KMS-11 (cell line): Measurements from ENCODE around the gene NECTIN4.

ENCODE experiments used
- H2AFZ ChIP-seq: fragments of 200-600 bp; sonication (generic); 2 replicates; pipeline ENCODE4 v1.6.1; 2016; ENCODE audit warnings: antibody characterized with exemption, mixed run types, low read depth
- H3K27ac ChIP-seq: fragments of 200-600 bp; sonication (generic); 2 replicates; pipeline ENCODE4 v1.6.1; 2016; ENCODE audit warnings: mild to moderate bottlenecking, mixed run types
- H3K27me3 ChIP-seq: fragments of 200-600 bp; sonication (generic); 2 replicates; pipeline ENCODE4 v1.6.1; 2017; ENCODE audit warnings: mild to moderate bottlenecking, low read depth, mixed run types, moderate library complexity; ENCODE audit not compliant: insufficient read depth
- H3K36me3 ChIP-seq: fragments of 200-600 bp; sonication (generic); 2 replicates; pipeline ENCODE4 v1.6.1; 2017; ENCODE audit warnings: mild to moderate bottlenecking, mixed run types; ENCODE audit not compliant: insufficient read depth
- H3K4me1 ChIP-seq: fragments of 200-600 bp; sonication (generic); 2 replicates; pipeline ENCODE4 v1.6.1; 2016; ENCODE audit warnings: mild to moderate bottlenecking, low read depth, mixed run types; ENCODE audit not compliant: poor library complexity, severe bottlenecking
- H3K4me2 ChIP-seq: fragments of 200-600 bp; sonication (generic); 2 replicates; pipeline ENCODE4 v1.7.0; 2016; ENCODE audit warnings: mild to moderate bottlenecking, mixed run types
- H3K4me3 ChIP-seq: fragments of 200-600 bp; sonication (generic); IDR thresholded peaks from 2 replicates; pipeline ENCODE4 v1.6.1; 2017; ENCODE audit warnings: low read depth, low read length, mixed read lengths; ENCODE audit not compliant: insufficient read depth
- H3K79me2 ChIP-seq: fragments of 200-600 bp; sonication (generic); 2 replicates; pipeline ENCODE4 v1.6.1; 2016; ENCODE audit warnings: low read depth, mixed run types; ENCODE audit not compliant: insufficient read depth
- H3K9ac ChIP-seq: fragments of 200-600 bp; sonication (generic); 2 replicates; pipeline ENCODE4 v1.6.1; 2016; ENCODE audit warnings: mild to moderate bottlenecking, mixed run types
- H4K20me1 ChIP-seq: fragments of 200-600 bp; sonication (generic); 2 replicates; pipeline ENCODE4 v1.6.1; 2016; ENCODE audit warnings: mild to moderate bottlenecking, mixed run types; ENCODE audit not compliant: insufficient read depth
- TF ChIP-seq, protein P1 (sequence below): fragments of 200-600 bp; sonication (generic); conservative IDR thresholded peaks from 2 replicates; pipeline ENCODE4 v1.6.1; 2017; ENCODE audit warnings: low read depth, mild to moderate bottlenecking, antibody characterized with exemption, low read length, moderate library complexity, mixed read lengths

NECTIN4 gene

DNA sequence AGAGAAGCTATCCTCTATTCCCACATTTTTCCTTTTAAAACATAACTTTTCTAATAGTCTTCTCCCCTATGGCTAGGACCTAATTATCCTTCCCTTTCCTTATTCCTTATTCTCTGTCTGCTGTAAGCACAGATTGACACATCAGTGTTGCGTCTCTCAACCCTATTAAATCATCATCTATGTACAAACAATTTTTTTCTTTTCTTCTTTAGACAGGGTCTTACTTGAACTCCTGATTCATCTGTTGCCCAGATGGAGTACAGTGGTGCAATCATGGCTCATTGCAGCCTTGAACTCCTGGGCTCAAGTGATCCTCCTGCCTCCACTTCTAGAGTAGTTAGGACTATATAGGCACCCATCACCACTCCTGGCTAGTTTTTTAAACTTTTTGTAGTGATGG, 17.1 kb upstream of the NECTIN4 start:
- Histone ChIP-seq H3K4me2 (no peak overlapping the region), H4K20me1 (peaks cover 20% of the 10 kb centered on the region; the same call in 1 of the 2 replicates), H3K27me3 (no peaks in the 10 kb centered on the region), H3K36me3 (no peaks in the 10 kb centered on the region; the same call in 1 of the 2 replicates), H2AFZ (no peak overlapping the region), H3K4me3 (no peak overlapping the region), H3K79me2 (peaks cover 88% of the 10 kb centered on the region), H3K9ac (no peak overlapping the region), H3K4me1 (peaks cover 5% of the 10 kb centered on the region), H3K27ac (no peak overlapping the region)
- TF ChIP-seq, protein P1, sequence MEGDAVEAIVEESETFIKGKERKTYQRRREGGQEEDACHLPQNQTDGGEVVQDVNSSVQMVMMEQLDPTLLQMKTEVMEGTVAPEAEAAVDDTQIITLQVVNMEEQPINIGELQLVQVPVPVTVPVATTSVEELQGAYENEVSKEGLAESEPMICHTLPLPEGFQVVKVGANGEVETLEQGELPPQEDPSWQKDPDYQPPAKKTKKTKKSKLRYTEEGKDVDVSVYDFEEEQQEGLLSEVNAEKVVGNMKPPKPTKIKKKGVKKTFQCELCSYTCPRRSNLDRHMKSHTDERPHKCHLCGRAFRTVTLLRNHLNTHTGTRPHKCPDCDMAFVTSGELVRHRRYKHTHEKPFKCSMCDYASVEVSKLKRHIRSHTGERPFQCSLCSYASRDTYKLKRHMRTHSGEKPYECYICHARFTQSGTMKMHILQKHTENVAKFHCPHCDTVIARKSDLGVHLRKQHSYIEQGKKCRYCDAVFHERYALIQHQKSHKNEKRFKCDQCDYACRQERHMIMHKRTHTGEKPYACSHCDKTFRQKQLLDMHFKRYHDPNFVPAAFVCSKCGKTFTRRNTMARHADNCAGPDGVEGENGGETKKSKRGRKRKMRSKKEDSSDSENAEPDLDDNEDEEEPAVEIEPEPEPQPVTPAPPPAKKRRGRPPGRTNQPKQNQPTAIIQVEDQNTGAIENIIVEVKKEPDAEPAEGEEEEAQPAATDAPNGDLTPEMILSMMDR: no peak

DNA sequence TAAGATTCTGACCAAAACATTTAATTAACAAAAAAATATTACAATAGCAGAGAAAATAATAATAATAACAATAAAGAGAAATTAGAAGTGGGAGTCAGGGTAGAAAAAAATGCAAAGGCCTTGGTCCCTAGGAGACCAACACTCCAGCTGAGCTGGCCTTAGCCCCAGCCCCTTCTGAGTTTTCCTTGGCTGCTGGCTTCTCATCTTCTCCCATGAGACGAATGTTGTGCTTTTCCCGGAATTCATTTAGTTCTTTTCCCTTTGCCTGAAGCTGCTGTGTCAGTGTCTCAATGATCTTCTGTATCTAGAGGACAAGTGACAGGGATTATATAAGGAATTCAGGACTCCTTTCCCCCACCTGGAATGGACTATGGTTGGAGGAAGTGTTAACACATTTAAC, 11.2 kb upstream of the NECTIN4 start:
- peaks cover 21% of the 10 kb centered on the region for H3K4me1 ChIP-seq
- H3K79me2 ChIP-seq: peaks cover 34% of the 10 kb centered on the region
- no peak overlapping the region for H3K9ac ChIP-seq
- H3K27me3 ChIP-seq: no peaks in the 10 kb centered on the region
- TF ChIP-seq, protein P1: no peak
- H4K20me1 ChIP-seq: peaks cover 4% of the 10 kb centered on the region; the same call in 1 of the 2 replicates
- no peak overlapping the region for H3K4me2 ChIP-seq
- no peak overlapping the region for H3K4me3 ChIP-seq
- peaks cover 4% of the 10 kb centered on the region; the same call in 1 of the 2 replicates for H3K36me3 ChIP-seq
- H2AFZ ChIP-seq: no peak overlapping the region
- H3K27ac ChIP-seq: no peak overlapping the region

DNA sequence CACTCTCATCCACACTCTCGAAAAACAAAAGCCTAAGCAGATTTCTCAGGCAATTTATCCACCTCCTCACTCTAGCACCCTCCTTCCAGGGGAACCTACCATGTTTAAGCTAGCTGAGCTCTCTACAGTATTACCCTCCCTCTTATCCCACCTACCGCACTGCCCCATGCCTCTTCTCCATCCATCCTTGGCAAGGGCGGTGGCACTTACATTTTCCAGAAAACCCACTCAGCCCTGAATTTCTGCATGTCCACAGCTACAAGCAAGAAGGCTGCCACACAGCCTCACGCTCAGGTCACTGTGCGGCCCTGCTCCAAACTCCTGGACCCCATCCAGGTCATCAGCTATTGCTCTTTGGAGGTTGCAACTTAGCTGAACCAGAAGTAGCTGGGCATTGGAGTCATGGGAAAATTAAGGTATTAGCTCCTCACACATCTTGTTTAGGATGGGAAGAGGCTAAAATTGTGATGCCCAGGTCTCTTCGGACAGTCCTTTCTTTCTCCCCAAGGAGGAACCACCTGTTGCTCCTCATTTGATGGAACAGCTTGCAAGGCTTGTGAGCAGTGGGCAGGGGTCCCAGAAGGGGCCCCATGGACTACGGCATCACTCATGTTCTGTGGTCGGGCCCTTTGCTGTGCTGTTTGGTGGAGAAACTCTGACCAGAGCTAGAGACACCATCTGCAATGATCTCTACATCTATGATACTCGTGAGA, 9.9 kb upstream of the NECTIN4 start:
- H3K4me2 ChIP-seq: peak overlapping the region; percentile 97
- H3K79me2 ChIP-seq: peaks cover 21% of the 10 kb centered on the region; the same call in 1 of the 2 replicates
- H3K36me3 ChIP-seq: peaks cover 4% of the 10 kb centered on the region; the same call in 1 of the 2 replicates
- no peak overlapping the region for H3K27ac ChIP-seq
- TF ChIP-seq, protein P1: no peak
- peak overlapping the region; percentile 99 for H3K4me3 ChIP-seq
- H3K9ac ChIP-seq: no peak overlapping the region; the same call in 1 of the 2 replicates
- H4K20me1 ChIP-seq: peaks cover 4% of the 10 kb centered on the region; the same call in 1 of the 2 replicates
- H2AFZ ChIP-seq: peak overlapping the region; percentile 90; the same call in 1 of the 2 replicates
- no peaks in the 10 kb centered on the region for H3K27me3 ChIP-seq
- H3K4me1 ChIP-seq: peaks cover 16% of the 10 kb centered on the region

DNA sequence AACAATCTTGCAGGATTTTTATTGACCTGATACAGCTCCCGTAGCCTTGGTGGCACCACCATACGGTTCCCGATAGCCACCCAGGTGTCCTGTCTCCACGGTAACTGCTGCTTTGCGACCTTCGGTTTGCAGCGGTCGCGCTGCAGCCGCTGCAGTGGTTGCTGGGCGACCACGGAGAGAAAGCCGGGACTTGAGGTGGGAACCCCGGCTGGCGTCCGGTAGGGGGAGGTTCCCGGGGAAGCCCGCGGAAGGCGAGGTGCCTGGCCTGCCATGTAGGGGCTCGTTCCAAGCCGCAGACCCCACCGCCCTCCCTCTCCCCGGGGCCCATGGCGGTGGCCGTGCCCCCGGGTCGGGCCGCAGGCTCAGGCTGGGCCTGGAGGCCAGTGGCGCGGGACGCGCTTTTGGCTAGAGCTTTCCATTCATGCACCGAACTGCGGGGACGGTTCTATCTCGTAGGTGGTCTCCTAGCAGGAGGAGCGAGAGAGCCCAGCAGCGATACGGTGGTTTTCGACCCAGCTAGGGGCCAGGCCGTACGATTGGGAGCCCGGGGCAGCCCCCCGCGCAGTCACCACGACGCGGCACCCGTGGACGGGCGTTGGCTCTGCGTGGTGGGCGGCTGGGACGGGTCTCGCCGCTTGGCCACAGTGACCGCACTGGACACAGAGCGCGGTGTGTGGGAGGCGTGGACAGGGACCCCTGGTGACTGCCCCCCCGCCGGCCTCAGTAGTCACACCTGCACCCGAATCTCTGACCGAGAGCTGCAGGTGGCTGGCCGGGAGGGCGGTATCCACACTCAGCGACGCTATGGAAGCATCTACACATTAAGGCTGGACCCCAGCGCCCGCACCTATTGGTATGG, 9.1 kb upstream of the NECTIN4 start, which contains the start of gene KLHDC9:
KLHDC9 (plus strand) TSS at position 152 of the 859 bp plus-strand sequence; CDS start at position 327, 175 bp downstream.
- peak within 1 kb of the TSS; percentile 90 for H2AFZ ChIP-seq
- H3K36me3 ChIP-seq: peaks cover 4% of the 10 kb centered on the region; the same call in 1 of the 2 replicates
- H3K27me3 ChIP-seq: no peaks in the 10 kb centered on the region
- H3K79me2 ChIP-seq: peaks cover 12% of the 10 kb centered on the region; the same call in 1 of the 2 replicates
- peak within 1 kb of the TSS; percentile 52 for H3K9ac ChIP-seq
- H3K4me1 ChIP-seq: peaks cover 16% of the 10 kb centered on the region
- TF ChIP-seq, protein P1: no peak
- peak within 1 kb of the TSS; percentile 97 for H3K4me2 ChIP-seq
- H4K20me1 ChIP-seq: no peaks in the 10 kb centered on the region
- peak within 1 kb of the TSS; percentile 68 for H3K27ac ChIP-seq
- peak within 1 kb of the TSS; percentile 99 for H3K4me3 ChIP-seq
